Urothelium cell line (cell line): Measurements from ENCODE around the gene SESTD1.

Experiments
- DNase-seq: peaks from one replicate; pipeline ENCODE4 v3.0.0; 2011; ENCODE audit warnings: low spot score, mixed read lengths
- FAIRE-seq: peaks from 2 replicates; lab custom pipeline; 2011; peaks lifted over from hg19 to GRCh38; lab: Jason Lieb, UNC

Gene SESTD1, protein sequence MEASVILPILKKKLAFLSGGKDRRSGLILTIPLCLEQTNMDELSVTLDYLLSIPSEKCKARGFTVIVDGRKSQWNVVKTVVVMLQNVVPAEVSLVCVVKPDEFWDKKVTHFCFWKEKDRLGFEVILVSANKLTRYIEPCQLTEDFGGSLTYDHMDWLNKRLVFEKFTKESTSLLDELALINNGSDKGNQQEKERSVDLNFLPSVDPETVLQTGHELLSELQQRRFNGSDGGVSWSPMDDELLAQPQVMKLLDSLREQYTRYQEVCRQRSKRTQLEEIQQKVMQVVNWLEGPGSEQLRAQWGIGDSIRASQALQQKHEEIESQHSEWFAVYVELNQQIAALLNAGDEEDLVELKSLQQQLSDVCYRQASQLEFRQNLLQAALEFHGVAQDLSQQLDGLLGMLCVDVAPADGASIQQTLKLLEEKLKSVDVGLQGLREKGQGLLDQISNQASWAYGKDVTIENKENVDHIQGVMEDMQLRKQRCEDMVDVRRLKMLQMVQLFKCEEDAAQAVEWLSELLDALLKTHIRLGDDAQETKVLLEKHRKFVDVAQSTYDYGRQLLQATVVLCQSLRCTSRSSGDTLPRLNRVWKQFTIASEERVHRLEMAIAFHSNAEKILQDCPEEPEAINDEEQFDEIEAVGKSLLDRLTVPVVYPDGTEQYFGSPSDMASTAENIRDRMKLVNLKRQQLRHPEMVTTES

GRCh38 chr2:179264368-179265081 is at the start of gene SESTD1:
TSS of gene SESTD1 (minus strand) at chr2:179264832. CDS start at chr2:179191841, 72,991 bp downstream.
- DNase-seq: peak; percentile 72
- FAIRE-seq: peak; percentile 17

DNA sequence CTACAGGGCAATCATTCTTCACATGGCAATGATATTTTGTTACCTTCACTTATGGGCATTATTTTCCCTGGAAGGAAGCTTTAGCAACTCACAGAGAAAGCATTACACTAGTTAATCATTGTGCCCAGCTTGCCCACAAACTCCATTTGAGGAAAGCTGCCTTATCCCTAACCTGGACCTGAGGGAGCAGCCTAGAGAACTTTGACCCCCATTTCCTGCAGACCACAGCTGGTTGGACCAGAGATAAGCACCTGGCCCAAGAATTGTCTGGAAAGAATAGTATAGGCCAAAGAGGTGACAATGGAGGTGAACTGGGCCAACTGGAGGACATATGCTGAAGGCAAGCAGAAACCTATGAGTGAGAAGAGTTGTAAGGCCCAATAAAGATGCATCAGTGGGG is 48.4 kb upstream of the SESTD1 start:
- DNase-seq (no peak), FAIRE-seq (no peak)

DNA sequence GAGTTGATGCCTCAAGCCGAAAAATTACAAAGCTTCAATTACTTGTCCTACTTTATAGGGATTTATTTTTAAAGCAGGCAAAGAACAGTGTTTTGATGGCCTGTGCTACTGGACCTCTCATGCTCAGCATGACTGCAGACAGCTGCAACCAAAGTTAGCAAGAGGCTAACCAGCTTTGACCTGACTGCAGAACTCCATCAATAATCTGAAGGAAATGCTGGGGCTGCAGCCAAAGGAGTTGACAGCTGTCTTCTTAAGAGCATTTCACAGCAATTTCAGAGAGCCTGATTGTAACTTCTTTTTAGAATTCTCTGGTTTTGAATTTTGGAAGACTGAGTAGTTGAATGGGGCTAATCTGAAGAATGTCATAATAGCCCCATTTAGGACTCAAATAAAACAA is 46.5 kb upstream of the SESTD1 start:
- no peak for FAIRE-seq
- no peak for DNase-seq

DNA sequence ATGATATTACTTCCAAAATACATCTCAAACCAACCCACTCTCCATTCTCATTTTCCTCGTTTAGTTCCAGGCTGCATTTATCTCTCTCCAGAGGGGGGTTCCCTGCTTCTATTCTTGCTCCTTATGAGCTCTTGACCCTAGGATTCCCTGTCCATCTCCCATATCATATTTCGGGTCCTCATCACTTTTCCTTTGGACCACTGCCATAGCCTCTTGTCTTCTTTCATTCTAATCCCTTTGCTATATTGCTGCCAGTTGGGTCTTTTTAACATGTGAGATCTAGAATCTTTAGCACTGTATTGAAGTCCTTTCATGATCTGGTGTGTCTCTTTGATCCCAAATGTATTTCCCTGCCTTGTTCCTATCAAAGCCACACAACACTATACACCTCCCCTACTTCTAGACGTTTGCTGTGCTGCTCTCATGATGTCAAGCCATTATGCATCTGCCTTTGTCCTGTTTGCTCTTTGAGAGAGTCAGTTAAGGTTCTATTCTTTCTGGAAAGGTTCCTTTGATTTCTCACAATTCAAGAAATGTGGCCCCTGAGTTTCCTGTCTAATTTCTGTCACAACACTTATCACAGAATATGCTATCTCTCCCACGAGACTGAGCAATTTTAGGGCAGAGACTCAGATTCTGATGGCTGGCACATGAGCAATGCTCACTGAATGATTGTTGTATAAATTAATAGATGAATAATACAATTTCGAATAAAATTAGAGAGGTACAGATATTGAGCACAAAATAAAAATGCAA is 43.2 kb upstream of the SESTD1 start:
- FAIRE-seq (no peak), DNase-seq (no peak)

DNA sequence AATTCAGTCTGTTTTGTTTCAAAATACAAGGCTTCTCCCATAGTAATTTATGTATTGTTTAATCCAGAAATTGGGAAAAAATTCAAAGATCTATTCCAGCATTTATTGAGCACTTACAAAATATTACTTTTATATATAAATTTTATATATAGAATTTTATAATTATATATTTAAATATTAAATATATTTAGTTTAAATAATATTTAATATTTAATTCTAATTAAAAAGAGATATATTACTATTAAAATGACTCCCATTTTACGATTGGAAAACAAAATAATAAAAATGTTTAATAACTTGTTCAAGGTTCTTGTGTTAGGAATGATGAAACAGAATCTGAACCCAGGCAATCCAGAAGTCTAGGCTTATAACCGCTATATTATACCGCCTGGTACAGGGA is 40.5 kb upstream of the SESTD1 start:
- DNase-seq (no peak), FAIRE-seq (no peak)

- DNase-seq (no peak), FAIRE-seq (no peak)
These were observed 39.8 kb upstream of the SESTD1 start for GRCh38 chr2:179304424-179304823.

DNA sequence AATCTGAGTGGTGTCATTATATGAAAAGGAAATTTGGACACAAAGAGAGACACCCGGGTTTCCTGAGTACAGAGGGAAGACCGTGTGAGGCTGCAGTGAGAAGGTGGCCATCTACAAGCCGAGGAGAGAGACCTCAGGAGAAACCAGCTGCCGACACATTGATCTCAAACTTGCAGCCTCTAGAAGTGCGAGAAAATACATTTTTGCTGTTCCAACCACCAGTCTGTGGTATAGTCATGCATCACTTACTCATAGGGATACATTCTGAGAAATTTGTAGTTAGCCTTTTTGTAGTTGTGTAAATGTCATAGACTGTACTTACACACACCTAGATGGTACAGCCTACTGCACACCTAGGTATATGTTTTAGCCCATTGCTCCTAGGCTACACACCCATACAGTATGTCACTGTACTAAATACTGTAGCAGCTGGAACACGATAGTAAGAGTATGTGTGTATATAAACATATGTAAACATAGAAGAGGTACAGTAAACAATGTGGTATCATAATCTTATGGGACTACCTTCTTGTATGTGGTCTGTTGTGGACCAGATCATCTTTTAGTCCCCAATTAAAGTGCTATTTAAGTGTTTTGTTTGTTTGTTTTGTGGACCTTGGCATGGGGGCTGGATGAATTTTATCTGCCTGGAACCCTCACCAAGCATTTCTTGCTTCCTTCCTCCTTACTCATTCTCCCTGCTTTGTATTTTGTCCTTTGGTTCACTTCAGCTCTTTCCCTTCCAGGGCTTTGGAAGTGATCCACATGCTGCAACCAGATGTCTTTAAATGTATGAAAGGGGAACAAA is 38.3 kb upstream of the SESTD1 start:
- FAIRE-seq (no peak), DNase-seq (no peak)

DNA sequence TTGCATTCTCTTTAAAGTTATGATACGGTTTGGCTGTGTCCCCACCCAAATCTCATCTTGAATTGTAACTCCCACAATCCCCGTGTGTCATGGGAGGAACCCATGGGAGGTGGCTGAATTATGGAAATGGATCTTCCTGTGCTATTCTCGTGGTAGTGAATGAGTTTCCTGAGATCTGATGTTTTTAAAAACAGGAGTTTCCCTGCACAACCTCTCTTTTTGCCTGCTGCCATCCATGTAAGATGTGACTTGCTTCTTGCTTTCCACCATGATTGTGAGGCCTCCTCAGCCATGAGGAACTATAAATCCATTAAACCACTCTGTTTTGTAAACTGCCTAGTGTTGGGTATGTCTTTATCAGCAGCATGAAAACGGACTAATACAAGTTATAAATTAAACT is 37.5 kb upstream of the SESTD1 start:
- DNase-seq: no peak

GRCh38 chr2:179298666-179299065 is 34.0 kb upstream of the SESTD1 start:
- no peak for FAIRE-seq
- DNase-seq: no peak

More for the DNA sequence above, 37.5 kb upstream of the SESTD1 start:
- FAIRE-seq: no peak

GRCh38 chr2:179297927-179298326 is 33.3 kb upstream of the SESTD1 start:
- DNase-seq (no peak), FAIRE-seq (no peak)

DNA sequence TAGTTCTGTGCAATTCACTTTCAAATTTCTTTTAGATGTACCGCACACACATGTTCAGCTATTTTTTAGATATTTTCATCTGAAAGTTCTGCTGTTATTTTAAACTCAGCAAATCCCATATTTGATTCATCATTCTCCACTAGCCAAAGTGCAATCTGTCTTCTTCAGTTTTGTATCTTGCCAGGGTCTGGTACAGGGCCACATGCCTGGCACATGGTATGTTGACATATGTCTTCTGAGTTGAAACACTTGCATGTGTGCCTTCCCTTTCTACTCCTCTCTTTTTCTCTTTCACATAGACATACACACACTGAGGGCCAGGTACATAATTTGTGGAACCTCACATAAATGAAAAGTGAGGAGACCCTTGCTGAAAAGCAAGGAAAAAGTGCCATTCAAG is 25.7 kb upstream of the SESTD1 start:
- DNase-seq (no peak), FAIRE-seq (no peak)

DNA sequence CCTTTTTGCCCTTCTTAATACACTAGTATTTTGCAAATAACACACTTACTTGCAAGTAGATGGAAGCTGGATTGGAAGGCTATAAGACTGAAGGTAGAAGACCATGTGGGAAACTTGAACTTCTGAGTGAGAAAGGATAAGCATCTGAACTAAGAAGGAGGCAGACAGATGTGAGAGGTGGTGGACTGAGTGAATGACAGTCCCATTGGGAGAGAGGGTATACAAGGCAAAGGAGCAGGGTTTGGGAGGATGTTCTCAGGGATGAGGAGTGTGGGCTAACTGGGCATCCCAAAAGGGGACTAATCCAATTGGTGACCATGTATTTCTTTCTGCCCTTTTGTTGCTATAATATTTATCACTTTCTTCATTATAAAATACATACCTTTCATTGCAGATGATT is 20.4 kb upstream of the SESTD1 start:
- no peak for FAIRE-seq
- no peak for DNase-seq

GRCh38 chr2:179277429-179278196 is 13.0 kb upstream of the SESTD1 start:
- no peak for FAIRE-seq
- DNase-seq: no peak

DNA sequence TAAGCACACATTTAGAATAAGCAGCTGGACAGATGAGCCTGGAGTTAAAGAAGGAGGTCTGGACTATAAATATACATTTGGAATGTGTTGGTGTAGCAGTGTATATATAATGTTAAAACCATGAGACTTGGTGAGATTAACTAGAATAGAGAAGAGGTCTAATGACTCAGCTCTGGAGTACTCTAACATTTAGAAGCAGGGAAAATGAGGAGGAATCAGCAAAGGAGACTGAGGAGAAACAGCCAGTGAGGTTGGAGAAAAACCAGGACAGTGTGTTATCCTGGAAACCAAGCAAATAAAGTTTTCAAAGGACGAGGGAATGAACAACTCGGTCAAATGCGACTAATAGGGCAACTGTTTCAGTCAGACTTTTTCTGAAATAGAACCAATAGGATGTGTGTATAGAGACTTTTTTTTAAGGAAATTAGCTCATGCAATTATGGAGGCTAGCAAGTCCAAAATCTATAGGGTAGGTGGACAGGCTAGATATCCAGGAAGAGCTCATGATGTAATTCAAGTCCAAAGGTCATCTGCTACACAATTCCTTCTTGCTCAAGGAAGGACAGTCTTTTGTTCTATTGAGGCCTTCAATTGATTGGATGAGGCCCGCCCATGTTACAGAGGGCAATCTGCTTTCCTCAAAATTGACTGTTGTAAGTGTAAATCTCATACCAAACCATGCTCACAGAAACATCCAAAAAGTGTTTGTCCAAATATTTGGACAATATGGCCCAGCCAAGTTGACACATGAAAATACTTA is 10.8 kb upstream of the SESTD1 start:
- DNase-seq (no peak), FAIRE-seq (no peak)

DNA sequence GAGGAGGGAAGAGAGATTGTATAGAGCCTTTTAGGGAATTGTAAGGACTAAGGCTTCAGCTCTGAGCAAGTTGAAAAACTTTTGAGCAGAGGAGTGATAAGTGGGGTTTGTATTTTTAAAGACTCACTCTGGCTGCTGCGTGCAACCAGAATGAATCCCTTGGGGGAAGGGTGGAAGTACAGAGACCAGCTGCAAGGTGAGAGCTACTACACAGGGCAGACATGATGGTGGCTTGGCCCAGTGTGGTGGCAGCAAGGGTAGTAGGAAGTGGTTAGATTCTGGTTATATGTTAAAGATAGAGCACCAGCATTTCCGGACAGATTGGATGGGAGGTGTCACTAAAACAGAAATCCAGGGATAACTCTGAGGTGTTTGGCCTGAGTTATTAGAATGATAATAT is 10.1 kb upstream of the SESTD1 start:
- FAIRE-seq (no peak), DNase-seq (no peak)

- DNase-seq (no peak), FAIRE-seq (no peak)
These were observed 8.9 kb upstream of the SESTD1 start for GRCh38 chr2:179273461-179273962.

DNA sequence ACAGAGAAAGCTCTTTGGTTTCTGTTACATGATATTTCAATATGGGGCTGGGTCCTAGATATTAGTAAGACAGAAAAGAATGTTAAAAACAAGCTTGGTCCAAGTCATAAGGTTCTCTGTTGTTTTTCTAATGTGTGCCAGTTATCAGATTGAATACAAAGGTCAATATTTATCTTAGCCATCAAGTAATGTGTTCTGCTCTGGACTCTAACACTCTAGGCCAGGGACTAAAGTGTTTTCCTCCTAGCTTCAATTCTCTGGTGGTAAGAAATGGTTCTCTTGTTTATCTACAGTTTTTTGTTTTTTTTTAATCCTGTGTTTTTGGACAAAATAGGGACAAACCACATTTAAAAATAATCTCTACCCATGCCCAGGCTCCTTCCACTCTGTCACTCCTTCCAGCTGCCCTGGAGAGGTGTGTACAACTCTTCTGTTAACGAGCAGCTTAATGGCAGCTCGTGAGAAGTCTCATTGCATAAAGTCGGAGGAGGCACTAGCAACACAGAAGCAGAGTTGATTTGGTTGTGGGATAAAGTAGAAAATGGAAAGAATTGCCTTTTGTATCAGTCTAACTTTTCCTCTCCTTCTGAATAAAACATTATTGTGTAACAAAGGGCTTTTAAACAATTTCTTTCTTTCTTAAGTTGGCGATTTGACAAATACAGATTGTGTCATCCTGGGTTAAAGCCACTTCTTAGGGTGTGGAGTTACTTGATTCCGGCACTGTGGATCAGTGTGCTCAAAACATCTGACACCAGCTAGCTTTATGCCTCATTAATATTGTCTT is 8.0 kb upstream of the SESTD1 start:
- no peak for FAIRE-seq
- no peak for DNase-seq

GRCh38 chr2:179270689-179271088 is 6.1 kb upstream of the SESTD1 start:
- no peak for DNase-seq
- FAIRE-seq: no peak
